H1 (cell line): ENCODE measurements around the gene RNF144A. TPM values are rescaled to one million over a fixed set of nuclear protein-coding genes. Genes with fewer than 3 reads are reported as not detected.

Source experiments
- ATF2 ChIP-seq: IDR thresholded peaks from 2 replicates; pipeline ENCODE4 v1.6.1; 2012; ENCODE audit warnings: low read length, inconsistent platforms
- EP300 ChIP-seq, 2 experiments: IDR thresholded peaks; 1 replicate in 1 of 2; 2 replicates in 1 of 2; pipeline ENCODE4 v1.6.1; 2011 to 2012; ENCODE audit warnings: low read depth in 2 of 2, low read length in 2 of 2, mild to moderate bottlenecking in 2 of 2, borderline replicate concordance in 1 of 2, inconsistent platforms in 1 of 2, moderate library complexity in 1 of 2
- GABPA ChIP-seq: IDR thresholded peaks from 2 replicates; pipeline ENCODE4 v1.6.1; 2011; ENCODE audit warnings: mild to moderate bottlenecking, low read length, moderate library complexity, borderline replicate concordance; ENCODE audit not compliant: insufficient read depth
- KDM5A ChIP-seq: fragments of 200-600 bp; IDR thresholded peaks from 2 replicates; pipeline ENCODE4 v1.7.1; 2012; ENCODE audit warnings: mild to moderate bottlenecking, low read length, inconsistent platforms, mixed read lengths
- SIN3A ChIP-seq, 2 experiments: IDR thresholded peaks in 1 of 2; conservative IDR thresholded peaks in 1 of 2; 2 replicates each; pipeline ENCODE4 v1.6.1; 2011 to 2012; ENCODE audit warnings: low read length in 2 of 2, improper control_type of control experiment in 1 of 2, low read depth in 1 of 2, mild to moderate bottlenecking in 1 of 2
- SP4 ChIP-seq: IDR thresholded peaks from 2 replicates; pipeline ENCODE4 v1.6.1; 2012; ENCODE audit warnings: low read length, inconsistent platforms
- SRF ChIP-seq: IDR thresholded peaks from 2 replicates; pipeline ENCODE4 v1.6.1; 2011; ENCODE audit warnings: mild to moderate bottlenecking, low read depth, low read length, moderate library complexity
- polyA plus RNA-seq, 7 experiments: library from polyadenylated mRNA; depleted of rRNA in 3 of 7; stranded (reverse) in 5 of 7; unstranded in 2 of 7; fragments of >200 nt in 5 of 7; fragments of 200-250 nt in 2 of 7; gene quantifications; 1 replicate in 5 of 7; 2 replicates in 1 of 7; 4 replicates in 1 of 7; pipeline versions ENCODE4 v1.2.1 to v1.2.3, GENCODE V29; 2011 to 2013; ENCODE audit warnings: missing spikeins in 2 of 7, mixed read lengths in 2 of 7
- total RNA-seq: library from RNA; stranded (reverse); fragmentation: NEBNext Ultra II Directional; extraction: Animal tissue kit (Norgen Biotek cat#: 25700); gene quantifications from 2 replicates; pipeline ENCODE4 v1.2.1, GENCODE V29; 2021

RNF144A gene
- total and polyA plus RNA-seq, 2 of the 8 experiments (the other 6 are each of a cell fraction or from before 2014, with no cell fraction given) = 14.0 to 15.0 TPM

- TF ChIP-seq SP4 = no peak
- TF ChIP-seq SRF = no peak
- TF ChIP-seq KDM5A = no peak
- TF ChIP-seq ATF2 = no peak
- TF ChIP-seq EP300 (IDR thresholded peaks at IDR 0.05; ENCODE audit: borderline replicate concordance in 1 of 2, low read depth in 2 of 2, low read length in 2 of 2) = no peak
- no peak for TF ChIP-seq GABPA
- TF ChIP-seq SIN3A (conservative IDR thresholded peaks at IDR 0.05 in 1 of 2, IDR thresholded peaks at IDR 0.05 in 1 of 2; ENCODE audit: low read depth in 1 of 2, low read length in 2 of 2) = no peak
Measured at GRCh38 chr2:6909431-6910385, 7.5 kb upstream of the RNF144A start (continued).
